K562 (cell line): ENCODE data around the gene ARHGAP18. TPM values are rescaled to one million over a fixed set of nuclear protein-coding genes. Genes with fewer than 3 reads are reported as not detected.

ENCODE experiments used
- ARID1B ChIP-seq: fragments of 450-650 bp; IDR thresholded peaks from 2 replicates; pipeline ENCODE4 v1.6.1; 2016; ENCODE audit warnings: antibody characterized with exemption, mild to moderate bottlenecking, inconsistent platforms
- CBX1 ChIP-seq: sonication (generic); IDR thresholded peaks from 2 replicates; pipeline ENCODE4 v1.6.1; 2016; ENCODE audit warnings: antibody characterized with exemption, low read depth, mild to moderate bottlenecking
- FOXA3 ChIP-seq, 2 experiments: fragments of 450-650 bp in 1 of 2; sonication (generic) in 1 of 2; formaldehyde crosslinking; IDR thresholded peaks in 1 of 2; conservative IDR thresholded peaks in 1 of 2; 2 replicates each; pipeline versions ENCODE4 v1.4.0 to v1.8.0; 2020 to 2022; ENCODE audit warnings: mild to moderate bottlenecking in 2 of 2, missing genetic modification reagents in 1 of 2
- JUND ChIP-seq, 2 experiments: IDR thresholded peaks; 2 replicates in 1 of 2; 3 replicates in 1 of 2; pipeline ENCODE4 v1.6.1; 2011; ENCODE audit warnings: borderline replicate concordance in 2 of 2, low read depth in 2 of 2, low read length in 2 of 2, improper control_type of control experiment in 1 of 2, missing biosample characterization in 1 of 2, missing genetic modification characterization in 1 of 2, missing genetic modification reagents in 1 of 2
- NCOR1 ChIP-seq: fragments of 450-650 bp; IDR thresholded peaks from 2 replicates; pipeline ENCODE4 v1.6.1; 2016; ENCODE audit warnings: mild to moderate bottlenecking, moderate library complexity
- RCOR1 ChIP-seq, 2 experiments: IDR thresholded peaks; 2 replicates each; pipeline ENCODE4 v1.6.1; 2012; ENCODE audit warnings: low read depth in 2 of 2, low read length in 2 of 2, borderline replicate concordance in 1 of 2, improper control_type of control experiment in 1 of 2
- SETDB1 ChIP-seq: IDR thresholded peaks from one replicate; pipeline ENCODE4 v1.6.1; 2012; ENCODE audit warnings: low read length, control low read depth, inconsistent platforms
- TAL1 ChIP-seq: fragments of 450-650 bp; IDR thresholded peaks from 2 replicates; pipeline ENCODE4 v1.6.1; 2016; ENCODE audit warnings: mild to moderate bottlenecking
- TRIM24 ChIP-seq, 2 experiments: fragments of 450-650 bp; IDR thresholded peaks; 2 replicates each; pipeline ENCODE4 v1.6.1; 2016
- ZNF184 ChIP-seq: sonication (generic); formaldehyde crosslinking; IDR thresholded peaks from 2 replicates; pipeline ENCODE4 v1.5.0; 2020; ENCODE audit warnings: missing genetic modification reagents
- ZNF253 ChIP-seq: fragments of 250-450 bp; sonication (Bioruptor Pico); conservative IDR thresholded peaks from 2 replicates; pipeline ENCODE4 v1.6.1; 2021; ENCODE audit warnings: mild to moderate bottlenecking
- ZNF408 ChIP-seq: fragments of 250-450 bp; sonication (Bioruptor Pico); IDR thresholded peaks from 2 replicates; pipeline ENCODE4 v1.4.0; 2020; ENCODE audit warnings: low read depth, mild to moderate bottlenecking, moderate library complexity
- ZNF785 ChIP-seq: fragments of 250-450 bp; sonication (Bioruptor Pico); IDR thresholded peaks from 2 replicates; pipeline ENCODE4 v1.4.0; 2020; ENCODE audit warnings: mild to moderate bottlenecking
- polyA plus RNA-seq, 8 experiments: library from polyadenylated mRNA; depleted of rRNA in 4 of 8; stranded (reverse) in 5 of 8; unstranded in 3 of 8; fragments of >200 nt; fragmentation: Nextera tagmentation in 2 of 8; fragmentation: Illumina TruSeq in 1 of 8; extraction: Ambion mirVana in 2 of 8; extraction: Trizol in 1 of 8; gene quantifications; 2 replicates each; pipeline versions ENCODE4 v1.2.1 to v1.2.3, GENCODE V29; 2011 to 2014; ENCODE audit warnings: inconsistent platforms in 1 of 8, missing spikeins in 1 of 8
- total RNA-seq, 7 experiments: library from RNA; depleted of rRNA in 6 of 7; stranded (reverse); fragments of >200 nt in 6 of 7; fragmentation: Illumina TruSeq in 2 of 7; extraction: Trizol in 2 of 7; gene quantifications; 2 replicates each; pipeline versions ENCODE4 v1.2.1 to v1.2.3, GENCODE V29; 2011 to 2021; ENCODE audit warnings: low replicate concordance in 1 of 7
- TF ChIP-seq, protein P1 (sequence below): fragments of 450-650 bp; IDR thresholded peaks from 2 replicates; pipeline ENCODE4 v1.6.1; 2017; ENCODE audit warnings: antibody characterized with exemption, mild to moderate bottlenecking
- TF ChIP-seq, protein P2 (sequence below): sonication (generic); formaldehyde crosslinking; IDR thresholded peaks from 2 replicates; pipeline ENCODE4 v1.8.0; 2022; ENCODE audit warnings: mild to moderate bottlenecking, missing genetic modification reagents
- TF ChIP-seq, protein P3 (sequence below): fragments of 450-650 bp; IDR thresholded peaks from 2 replicates; pipeline ENCODE4 v1.6.1; 2017; ENCODE audit warnings: antibody characterized with exemption
- TF ChIP-seq, protein P4 (sequence below): fragments of 250-450 bp; sonication (Bioruptor Pico); IDR thresholded peaks from 2 replicates; pipeline ENCODE4 v1.8.0; 2022; ENCODE audit warnings: inconsistent platforms

ARHGAP18 gene
- total and polyA plus RNA-seq, 9 of the 15 experiments (the other 6 are each of a cell fraction or from before 2014, with no cell fraction given), result 13.3 to 29.7 (median 21.1) TPM

DNA sequence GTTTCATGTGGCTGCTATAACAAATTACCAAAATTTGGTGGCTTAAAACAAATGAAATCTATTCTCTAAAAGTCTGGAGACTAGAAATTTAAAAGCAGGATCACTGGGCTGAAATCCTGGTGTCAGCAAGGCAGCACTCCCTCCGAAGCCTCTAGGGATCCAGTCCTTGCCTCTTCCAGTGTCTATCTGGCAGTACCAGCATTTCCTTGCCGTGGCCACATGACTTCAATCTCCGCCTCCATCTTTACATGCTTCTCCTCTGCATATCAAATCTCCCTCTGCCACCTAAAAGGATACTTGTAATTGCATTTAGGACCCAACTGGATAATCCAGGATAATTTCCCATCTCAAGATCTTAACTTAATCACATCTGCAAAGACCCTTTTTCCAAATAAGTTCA is 30.2 kb downstream of the ARHGAP18 start (continued):
- TF ChIP-seq, protein P1, sequence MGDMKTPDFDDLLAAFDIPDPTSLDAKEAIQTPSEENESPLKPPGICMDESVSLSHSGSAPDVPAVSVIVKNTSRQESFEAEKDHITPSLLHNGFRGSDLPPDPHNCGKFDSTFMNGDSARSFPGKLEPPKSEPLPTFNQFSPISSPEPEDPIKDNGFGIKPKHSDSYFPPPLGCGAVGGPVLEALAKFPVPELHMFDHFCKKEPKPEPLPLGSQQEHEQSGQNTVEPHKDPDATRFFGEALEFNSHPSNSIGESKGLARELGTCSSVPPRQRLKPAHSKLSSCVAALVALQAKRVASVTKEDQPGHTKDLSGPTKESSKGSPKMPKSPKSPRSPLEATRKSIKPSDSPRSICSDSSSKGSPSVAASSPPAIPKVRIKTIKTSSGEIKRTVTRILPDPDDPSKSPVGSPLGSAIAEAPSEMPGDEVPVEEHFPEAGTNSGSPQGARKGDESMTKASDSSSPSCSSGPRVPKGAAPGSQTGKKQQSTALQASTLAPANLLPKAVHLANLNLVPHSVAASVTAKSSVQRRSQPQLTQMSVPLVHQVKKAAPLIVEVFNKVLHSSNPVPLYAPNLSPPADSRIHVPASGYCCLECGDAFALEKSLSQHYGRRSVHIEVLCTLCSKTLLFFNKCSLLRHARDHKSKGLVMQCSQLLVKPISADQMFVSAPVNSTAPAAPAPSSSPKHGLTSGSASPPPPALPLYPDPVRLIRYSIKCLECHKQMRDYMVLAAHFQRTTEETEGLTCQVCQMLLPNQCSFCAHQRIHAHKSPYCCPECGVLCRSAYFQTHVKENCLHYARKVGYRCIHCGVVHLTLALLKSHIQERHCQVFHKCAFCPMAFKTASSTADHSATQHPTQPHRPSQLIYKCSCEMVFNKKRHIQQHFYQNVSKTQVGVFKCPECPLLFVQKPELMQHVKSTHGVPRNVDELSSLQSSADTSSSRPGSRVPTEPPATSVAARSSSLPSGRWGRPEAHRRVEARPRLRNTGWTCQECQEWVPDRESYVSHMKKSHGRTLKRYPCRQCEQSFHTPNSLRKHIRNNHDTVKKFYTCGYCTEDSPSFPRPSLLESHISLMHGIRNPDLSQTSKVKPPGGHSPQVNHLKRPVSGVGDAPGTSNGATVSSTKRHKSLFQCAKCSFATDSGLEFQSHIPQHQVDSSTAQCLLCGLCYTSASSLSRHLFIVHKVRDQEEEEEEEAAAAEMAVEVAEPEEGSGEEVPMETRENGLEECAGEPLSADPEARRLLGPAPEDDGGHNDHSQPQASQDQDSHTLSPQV, result peak; percentile 79
- no peak for TF ChIP-seq ZNF408
- no peak for TF ChIP-seq JUND (IDR thresholded peaks at IDR 0.05; ENCODE audit: borderline replicate concordance, low read depth, low read length)
- peak; percentile 43; the same call in 1 of the 3 replicates for TF ChIP-seq JUND (tag; IDR thresholded peaks at IDR 0.05; ENCODE audit: borderline replicate concordance, low read depth, low read length)
- peak; percentile 69 for TF ChIP-seq ARID1B
- TF ChIP-seq TRIM24 (IDR thresholded peaks at IDR 0.05), result no peak
- no peak for TF ChIP-seq CBX1
- TF ChIP-seq FOXA3 (CRISPR knock-in tag; conservative IDR thresholded peaks at IDR 0.05 in 1 of 2, IDR thresholded peaks at IDR 0.05 in 1 of 2), result 0 out of 4 replicates have a peak, but pooled peaks of 1 of the 2 experiments have one; percentile 0
- TF ChIP-seq ZNF253 (CRISPR knock-in tag), result no peak
- peak; percentile 39; the same call in 1 of the 2 replicates for TF ChIP-seq TAL1
- TF ChIP-seq ZNF184 (CRISPR knock-in tag), result no peak
- TF ChIP-seq RCOR1 (IDR thresholded peaks at IDR 0.05; ENCODE audit: borderline replicate concordance in 1 of 2, low read depth in 2 of 2, low read length in 2 of 2), result peak in 1 of 2 experiments; percentile 25; a peak in 1 of 4 replicates
- TF ChIP-seq, protein P2, sequence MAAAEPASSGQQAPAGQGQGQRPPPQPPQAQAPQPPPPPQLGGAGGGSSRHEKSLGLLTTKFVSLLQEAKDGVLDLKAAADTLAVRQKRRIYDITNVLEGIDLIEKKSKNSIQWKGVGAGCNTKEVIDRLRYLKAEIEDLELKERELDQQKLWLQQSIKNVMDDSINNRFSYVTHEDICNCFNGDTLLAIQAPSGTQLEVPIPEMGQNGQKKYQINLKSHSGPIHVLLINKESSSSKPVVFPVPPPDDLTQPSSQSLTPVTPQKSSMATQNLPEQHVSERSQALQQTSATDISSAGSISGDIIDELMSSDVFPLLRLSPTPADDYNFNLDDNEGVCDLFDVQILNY (CRISPR knock-in tag), result no peak
- no peak for TF ChIP-seq ZNF785
- TF ChIP-seq NCOR1, result peak; percentile 36; the same call in 1 of the 2 replicates
- TF ChIP-seq, protein P3, sequence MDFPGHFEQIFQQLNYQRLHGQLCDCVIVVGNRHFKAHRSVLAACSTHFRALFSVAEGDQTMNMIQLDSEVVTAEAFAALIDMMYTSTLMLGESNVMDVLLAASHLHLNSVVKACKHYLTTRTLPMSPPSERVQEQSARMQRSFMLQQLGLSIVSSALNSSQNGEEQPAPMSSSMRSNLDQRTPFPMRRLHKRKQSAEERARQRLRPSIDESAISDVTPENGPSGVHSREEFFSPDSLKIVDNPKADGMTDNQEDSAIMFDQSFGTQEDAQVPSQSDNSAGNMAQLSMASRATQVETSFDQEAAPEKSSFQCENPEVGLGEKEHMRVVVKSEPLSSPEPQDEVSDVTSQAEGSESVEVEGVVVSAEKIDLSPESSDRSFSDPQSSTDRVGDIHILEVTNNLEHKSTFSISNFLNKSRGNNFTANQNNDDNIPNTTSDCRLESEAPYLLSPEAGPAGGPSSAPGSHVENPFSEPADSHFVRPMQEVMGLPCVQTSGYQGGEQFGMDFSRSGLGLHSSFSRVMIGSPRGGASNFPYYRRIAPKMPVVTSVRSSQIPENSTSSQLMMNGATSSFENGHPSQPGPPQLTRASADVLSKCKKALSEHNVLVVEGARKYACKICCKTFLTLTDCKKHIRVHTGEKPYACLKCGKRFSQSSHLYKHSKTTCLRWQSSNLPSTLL, result no peak
- no peak for TF ChIP-seq SETDB1
- TF ChIP-seq, protein P4, sequence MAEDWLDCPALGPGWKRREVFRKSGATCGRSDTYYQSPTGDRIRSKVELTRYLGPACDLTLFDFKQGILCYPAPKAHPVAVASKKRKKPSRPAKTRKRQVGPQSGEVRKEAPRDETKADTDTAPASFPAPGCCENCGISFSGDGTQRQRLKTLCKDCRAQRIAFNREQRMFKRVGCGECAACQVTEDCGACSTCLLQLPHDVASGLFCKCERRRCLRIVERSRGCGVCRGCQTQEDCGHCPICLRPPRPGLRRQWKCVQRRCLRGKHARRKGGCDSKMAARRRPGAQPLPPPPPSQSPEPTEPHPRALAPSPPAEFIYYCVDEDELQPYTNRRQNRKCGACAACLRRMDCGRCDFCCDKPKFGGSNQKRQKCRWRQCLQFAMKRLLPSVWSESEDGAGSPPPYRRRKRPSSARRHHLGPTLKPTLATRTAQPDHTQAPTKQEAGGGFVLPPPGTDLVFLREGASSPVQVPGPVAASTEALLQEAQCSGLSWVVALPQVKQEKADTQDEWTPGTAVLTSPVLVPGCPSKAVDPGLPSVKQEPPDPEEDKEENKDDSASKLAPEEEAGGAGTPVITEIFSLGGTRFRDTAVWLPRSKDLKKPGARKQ (CRISPR knock-in tag), result no peak
